WTC11 (cell line): ENCODE measurements around the gene HINFP.

Experiments
- NFE2L1 ChIP-seq: sonication (generic); formaldehyde crosslinking; IDR thresholded peaks from 2 replicates; pipeline ENCODE4 v1.8.1; 2023; ENCODE audit warnings: missing genetic modification reagents
- ZBTB21 ChIP-seq: sonication (generic); formaldehyde crosslinking; IDR thresholded peaks from 2 replicates; pipeline ENCODE4 v1.8.1; 2023; ENCODE audit warnings: mild to moderate bottlenecking, missing genetic modification reagents, borderline replicate concordance
- ZNF138 ChIP-seq: sonication (generic); formaldehyde crosslinking; conservative IDR thresholded peaks from 2 replicates; pipeline ENCODE4 v1.8.1; 2022; ENCODE audit warnings: mild to moderate bottlenecking, moderate library complexity, missing genetic modification reagents
- TF ChIP-seq, protein P1 (sequence below): sonication (generic); formaldehyde crosslinking; IDR thresholded peaks from 2 replicates; pipeline ENCODE4 v1.8.1; 2023; ENCODE audit warnings: mild to moderate bottlenecking, missing genetic modification reagents, moderate library complexity
- TF ChIP-seq, protein P2 (sequence below): fragments of 200-600 bp; IDR thresholded peaks from 2 replicates; pipeline ENCODE4 v1.8.0; 2022; ENCODE audit warnings: antibody characterized with exemption
- TF ChIP-seq, protein P3 (sequence below): fragments of 250-450 bp; sonication (Bioruptor Pico); IDR thresholded peaks from 2 replicates; pipeline ENCODE4 v1.8.0; 2021; ENCODE audit warnings: mild to moderate bottlenecking

DNA sequence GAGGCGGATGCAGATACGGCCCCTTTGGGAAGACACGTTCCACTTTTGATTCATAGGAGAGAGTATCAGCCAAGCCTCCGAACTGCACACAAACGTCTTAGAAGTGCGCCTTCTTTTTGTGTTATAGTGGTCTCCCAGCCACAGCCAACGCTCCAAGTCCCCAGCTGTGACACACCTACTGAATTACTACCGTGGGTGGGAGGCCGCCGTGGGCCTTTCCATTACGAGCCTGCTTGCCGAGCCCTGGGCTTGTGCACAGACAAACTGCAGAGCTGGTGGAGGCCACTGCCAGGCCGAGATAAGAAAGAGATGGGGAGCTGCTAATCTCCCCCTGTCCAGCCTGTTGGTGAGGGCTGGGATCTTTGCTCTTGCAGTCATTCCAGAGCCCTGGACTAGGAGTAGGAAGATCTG is 35.9 kb upstream of the HINFP start:
- no peak for TF ChIP-seq NFE2L1 (CRISPR knock-in tag)
- TF ChIP-seq, protein P1, sequence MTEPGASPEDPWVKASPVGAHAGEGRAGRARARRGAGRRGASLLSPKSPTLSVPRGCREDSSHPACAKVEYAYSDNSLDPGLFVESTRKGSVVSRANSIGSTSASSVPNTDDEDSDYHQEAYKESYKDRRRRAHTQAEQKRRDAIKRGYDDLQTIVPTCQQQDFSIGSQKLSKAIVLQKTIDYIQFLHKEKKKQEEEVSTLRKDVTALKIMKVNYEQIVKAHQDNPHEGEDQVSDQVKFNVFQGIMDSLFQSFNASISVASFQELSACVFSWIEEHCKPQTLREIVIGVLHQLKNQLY (CRISPR knock-in tag), result no peak
- TF ChIP-seq ZBTB21, result no peak
- TF ChIP-seq, protein P2, sequence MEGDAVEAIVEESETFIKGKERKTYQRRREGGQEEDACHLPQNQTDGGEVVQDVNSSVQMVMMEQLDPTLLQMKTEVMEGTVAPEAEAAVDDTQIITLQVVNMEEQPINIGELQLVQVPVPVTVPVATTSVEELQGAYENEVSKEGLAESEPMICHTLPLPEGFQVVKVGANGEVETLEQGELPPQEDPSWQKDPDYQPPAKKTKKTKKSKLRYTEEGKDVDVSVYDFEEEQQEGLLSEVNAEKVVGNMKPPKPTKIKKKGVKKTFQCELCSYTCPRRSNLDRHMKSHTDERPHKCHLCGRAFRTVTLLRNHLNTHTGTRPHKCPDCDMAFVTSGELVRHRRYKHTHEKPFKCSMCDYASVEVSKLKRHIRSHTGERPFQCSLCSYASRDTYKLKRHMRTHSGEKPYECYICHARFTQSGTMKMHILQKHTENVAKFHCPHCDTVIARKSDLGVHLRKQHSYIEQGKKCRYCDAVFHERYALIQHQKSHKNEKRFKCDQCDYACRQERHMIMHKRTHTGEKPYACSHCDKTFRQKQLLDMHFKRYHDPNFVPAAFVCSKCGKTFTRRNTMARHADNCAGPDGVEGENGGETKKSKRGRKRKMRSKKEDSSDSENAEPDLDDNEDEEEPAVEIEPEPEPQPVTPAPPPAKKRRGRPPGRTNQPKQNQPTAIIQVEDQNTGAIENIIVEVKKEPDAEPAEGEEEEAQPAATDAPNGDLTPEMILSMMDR, result no peak
- TF ChIP-seq ZNF138 (CRISPR knock-in tag), result no peak
- TF ChIP-seq, protein P3, sequence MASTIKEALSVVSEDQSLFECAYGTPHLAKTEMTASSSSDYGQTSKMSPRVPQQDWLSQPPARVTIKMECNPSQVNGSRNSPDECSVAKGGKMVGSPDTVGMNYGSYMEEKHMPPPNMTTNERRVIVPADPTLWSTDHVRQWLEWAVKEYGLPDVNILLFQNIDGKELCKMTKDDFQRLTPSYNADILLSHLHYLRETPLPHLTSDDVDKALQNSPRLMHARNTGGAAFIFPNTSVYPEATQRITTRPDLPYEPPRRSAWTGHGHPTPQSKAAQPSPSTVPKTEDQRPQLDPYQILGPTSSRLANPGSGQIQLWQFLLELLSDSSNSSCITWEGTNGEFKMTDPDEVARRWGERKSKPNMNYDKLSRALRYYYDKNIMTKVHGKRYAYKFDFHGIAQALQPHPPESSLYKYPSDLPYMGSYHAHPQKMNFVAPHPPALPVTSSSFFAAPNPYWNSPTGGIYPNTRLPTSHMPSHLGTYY (CRISPR knock-in tag), result no peak
